ENCODE measurements around the gene GRM2.

GRCh38 chr3:51739110-51739509 lies 32.2 kb downstream of the GRM2 start:
- TF ChIP-seq CTCF (IDR thresholded peaks at IDR 0.05) (no peak), EP300 (IDR thresholded peaks at IDR 0.05) (no peak), POLR2AphosphoS5 (IDR thresholded peaks at IDR 0.05) (no peak)
